AG08395 (cell line): ENCODE results near the gene FNDC3B.

ENCODE experiments used
- DNase-seq: peaks from one replicate; pipeline ENCODE4 v3.0.0; 2012; ENCODE audit warnings: mixed read lengths, low spot score

The FNDC3B gene

DNA sequence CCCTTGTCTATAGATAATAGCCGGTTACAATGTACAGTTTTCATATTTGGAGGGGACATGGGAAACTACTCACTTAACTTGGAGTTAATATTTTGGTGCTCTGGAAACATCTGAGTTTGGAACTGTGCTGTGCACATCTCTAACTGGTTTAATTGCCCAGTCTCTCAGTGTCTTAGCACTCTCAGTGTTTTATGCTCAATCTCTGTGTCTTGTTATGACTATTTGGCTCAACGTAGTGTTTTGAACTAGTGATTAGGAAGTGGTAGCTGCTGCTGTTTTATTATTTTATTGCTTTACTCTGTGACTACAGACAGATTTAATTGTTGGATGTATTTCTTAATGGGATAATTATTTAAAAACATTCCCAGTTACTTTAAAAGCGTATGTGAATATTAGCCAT is 17.0 kb downstream of the FNDC3B start:
- DNase-seq = no peak

GRCh38 chr3:172057059-172057458 is 17.7 kb downstream of the FNDC3B start:
- no peak for DNase-seq

DNA sequence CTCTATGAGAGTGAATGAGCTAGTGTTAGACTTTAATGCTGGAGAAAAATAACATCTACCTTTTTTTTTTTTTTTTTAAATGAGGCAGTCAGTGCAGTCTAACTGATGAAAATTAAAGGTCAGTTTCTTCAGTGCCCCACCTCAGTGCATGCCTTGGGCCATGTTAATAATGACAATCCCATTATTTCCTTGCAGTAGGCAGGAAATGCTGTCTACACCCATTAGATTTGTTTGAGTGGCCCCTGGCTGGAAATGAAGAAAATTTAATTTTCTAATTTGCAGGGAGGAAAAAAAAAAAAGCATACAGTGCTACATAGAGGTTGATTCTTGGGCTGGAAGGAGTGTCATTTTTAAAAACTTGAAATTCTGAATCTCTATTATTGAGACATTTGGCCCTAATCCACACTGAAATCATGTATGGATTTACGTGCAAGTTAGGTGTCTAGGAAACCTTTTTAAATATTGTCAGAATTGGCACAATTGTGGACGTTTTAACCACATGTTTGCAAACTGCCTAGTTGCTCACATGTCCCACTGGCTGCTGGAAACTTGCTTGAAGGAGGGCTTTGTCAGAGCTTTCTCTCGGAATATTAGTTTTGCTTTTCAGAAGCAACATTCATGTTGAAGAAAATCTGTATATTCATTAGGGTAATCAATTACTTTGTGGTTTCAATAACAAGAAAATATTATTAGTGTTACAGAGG is 18.4 kb downstream of the FNDC3B start:
- no peak for DNase-seq

DNA sequence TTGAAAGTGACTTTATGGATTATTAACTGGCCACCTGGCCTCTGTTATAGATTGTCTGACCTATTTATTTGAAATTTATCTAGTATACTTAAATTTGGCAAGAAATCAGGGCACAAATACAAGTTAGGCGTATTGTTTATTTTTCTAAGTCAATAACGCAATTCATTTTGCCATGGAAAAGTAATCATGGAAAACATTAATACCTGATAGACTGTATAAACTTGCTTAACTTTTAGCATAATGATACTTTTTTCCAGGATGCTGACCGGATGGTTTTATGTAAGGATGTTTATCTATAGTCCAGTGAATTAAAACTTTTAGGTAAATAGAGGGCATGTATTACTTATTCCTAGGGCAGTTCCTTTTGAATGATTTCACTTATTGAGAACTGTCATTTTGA is 20.2 kb downstream of the FNDC3B start:
- no peak for DNase-seq

GRCh38 chr3:172060234-172060633 is 20.9 kb downstream of the FNDC3B start:
- DNase-seq = no peak

DNA sequence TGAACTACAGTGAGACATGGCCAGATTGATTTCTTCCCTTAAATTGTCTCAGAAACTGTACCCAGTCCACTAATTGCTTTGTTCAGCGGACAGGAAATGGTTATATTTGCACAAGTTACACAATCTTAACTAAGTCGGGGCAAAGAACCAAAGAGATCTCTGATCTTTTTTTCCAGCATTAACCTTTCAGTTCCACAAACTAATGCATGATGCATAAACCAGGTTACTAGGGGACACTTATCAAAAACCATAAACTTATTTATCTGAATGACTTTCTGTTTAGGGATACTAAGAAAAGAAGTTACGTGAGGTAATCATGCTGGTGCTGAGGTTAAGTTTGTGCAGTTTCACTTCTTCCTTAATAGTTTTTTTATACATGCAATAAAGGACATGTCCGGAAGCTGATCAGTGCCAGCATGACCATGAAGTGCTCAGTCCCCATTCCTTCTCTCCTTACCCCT is 22.4 kb downstream of the FNDC3B start:
- peak; percentile 16 for DNase-seq

GRCh38 chr3:172062761-172063160 is 23.4 kb downstream of the FNDC3B start:
- DNase-seq = no peak

GRCh38 chr3:172063456-172064432 is 24.4 kb downstream of the FNDC3B start:
- no peak for DNase-seq

DNA sequence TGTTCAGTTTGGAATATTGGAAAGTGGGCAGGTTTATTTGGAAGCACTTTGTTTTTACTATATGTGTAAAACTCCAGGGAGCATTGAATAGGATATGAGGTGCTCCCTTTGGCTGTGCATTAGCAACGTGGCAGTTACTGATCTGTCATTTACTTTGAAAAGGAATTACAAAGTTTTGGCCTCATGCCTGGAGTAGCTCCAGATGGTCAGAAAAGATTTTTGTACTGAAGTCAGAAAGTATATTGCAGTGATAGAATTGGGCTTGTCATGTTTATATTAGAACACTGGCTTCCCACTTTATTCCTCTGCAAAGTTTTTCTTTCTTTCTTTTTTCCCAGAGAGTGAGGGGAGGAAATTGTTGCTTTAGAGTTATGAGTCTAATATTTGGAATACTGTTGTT is 26.1 kb downstream of the FNDC3B start:
- peak; percentile 14 for DNase-seq

DNA sequence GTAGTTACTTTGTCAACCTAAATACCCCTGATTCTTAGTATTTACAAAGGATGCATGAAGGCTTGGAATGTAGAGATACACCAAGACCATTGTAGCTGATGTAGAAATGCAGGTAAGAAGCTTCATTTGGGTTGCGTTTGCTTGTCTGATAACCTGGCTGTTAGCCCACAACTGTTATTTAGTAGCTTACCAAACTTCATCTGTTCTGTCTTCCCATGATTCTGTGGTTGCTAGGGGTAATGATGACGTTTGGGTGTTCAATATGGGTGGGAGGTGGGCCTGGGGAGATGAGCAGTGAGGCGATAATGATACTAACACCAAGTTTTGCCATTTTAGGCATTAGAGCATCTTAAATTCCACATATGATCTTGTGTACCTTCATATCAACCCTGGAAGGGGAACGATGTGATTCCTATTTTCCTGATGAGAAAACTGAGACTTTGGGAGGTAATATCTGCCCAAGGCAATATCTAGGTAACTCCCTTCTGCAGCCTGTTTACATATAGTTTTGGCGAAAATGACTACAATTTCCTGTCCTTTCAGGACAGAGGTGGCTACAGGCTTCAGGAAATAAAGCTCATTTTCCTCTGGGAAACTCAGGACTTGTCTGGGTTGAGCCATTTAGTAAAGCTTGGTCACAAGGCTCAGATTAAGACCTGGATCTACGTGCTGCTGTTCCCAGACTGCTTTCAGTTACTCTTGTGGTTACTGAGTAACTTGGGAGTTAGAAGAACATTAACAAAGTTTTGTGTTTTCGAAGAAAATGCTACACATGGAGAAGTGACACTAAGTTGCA is 26.8 kb downstream of the FNDC3B start:
- peak; percentile 30 for DNase-seq

- no peak for DNase-seq
Measured at GRCh38 chr3:172066880-172067796, 27.8 kb downstream of the FNDC3B start.

DNA sequence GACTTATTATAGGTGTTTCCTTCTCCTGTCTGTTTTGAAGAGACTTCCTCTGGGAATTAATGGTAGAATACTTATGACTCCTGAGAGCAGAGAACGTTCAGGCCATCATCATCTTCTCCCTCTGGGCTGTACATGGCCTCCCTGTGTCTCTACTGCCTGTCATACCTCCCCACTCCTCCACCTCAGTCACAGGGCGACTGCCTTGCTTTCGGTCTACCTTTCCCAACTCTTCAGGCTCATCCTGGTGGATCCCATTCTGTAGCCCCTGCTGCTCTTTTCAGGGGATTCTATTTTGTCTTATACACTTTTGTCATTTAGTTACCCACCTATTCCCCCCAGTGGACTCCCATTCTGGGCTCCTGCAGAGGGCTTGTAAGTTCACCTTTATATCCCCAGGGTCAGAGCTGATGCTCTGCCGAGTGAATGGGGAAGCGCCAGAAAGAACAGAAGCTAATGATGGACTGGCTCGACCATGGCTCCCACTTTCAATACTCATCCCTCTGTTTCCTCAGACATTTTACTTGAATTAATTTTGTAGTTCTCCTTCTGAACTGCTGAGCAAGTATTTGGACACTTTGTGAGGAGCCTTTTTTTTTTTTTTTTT is 28.6 kb downstream of the FNDC3B start:
- no peak for DNase-seq

DNA sequence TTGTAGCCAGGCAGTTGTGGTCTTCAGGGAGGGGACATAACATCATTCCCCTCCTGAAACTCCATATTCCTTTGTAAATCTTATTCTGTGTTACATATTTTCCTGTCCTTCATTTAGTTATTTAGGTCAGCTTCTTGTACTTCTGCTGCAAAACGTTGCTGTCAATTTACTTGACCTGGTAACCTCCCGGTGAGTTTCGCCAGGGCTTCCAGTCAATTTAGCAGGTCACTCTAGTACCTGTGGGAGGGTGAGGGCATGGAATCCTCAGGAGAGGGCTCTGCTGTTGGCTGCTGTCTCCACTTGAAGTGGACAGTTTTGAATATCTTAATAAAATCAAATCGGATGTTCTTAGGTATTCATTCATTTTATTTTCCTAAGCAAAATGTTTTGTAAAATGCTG is 29.6 kb downstream of the FNDC3B start:
- DNase-seq = no peak

DNA sequence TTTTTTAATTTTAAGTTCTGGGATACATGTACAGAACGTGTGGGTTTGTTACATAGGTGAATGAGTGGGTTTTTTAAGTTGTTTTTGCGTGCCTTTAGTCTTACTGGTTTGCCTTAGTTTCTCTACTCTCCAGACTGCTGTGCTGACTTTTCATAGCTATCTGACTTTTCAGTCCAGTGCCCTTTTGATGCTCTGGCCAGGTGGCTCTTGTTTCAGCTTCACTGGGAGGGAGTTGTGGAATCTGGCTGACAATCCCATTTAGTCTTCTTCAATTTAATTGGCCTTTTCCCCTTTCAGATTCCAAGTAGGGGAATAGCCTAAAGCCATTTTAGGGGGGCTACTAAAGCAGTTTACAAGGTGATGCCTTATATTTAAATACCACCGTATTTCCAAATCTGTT is 30.1 kb downstream of the FNDC3B start:
- no peak for DNase-seq

- no peak for DNase-seq
Measured at GRCh38 chr3:172070269-172070668, 30.9 kb downstream of the FNDC3B start.

- DNase-seq = no peak
Measured at GRCh38 chr3:172070802-172071201, 31.4 kb downstream of the FNDC3B start.

GRCh38 chr3:172071780-172072330 is 32.5 kb downstream of the FNDC3B start:
- DNase-seq = no peak

- DNase-seq = no peak
Measured at GRCh38 chr3:172072543-172072942, 33.2 kb downstream of the FNDC3B start.

DNA sequence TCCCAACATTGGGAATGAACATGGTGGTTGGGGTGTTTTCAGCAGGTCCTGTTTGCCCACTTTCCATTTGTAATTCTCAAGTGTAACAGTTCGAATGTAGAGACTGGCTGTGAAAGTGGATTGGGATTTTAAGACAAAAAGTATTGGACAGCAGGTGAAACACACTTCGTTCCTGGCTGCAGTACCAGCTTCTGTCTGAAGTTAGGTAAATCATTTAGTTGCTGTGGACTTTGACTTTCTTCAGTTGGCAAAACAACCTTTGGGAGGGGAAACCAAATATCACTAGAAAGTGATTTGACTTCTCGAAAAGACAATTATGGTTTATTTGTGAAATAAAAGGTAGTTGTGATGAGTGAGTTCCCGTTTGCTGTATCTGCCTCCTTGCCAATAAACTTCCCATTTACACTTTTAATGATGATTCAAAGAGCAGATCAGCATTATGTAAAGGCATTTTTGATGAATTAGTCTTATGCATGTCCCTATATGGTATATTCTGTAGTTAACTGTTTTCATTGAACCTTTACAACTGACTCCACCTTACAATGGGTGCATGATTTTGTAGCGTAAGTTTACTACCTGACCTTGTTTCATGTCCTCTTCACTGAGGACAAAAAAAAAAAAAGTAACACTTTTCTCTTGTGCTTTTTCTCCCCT is 34.0 kb downstream of the FNDC3B start:
- DNase-seq = no peak

DNA sequence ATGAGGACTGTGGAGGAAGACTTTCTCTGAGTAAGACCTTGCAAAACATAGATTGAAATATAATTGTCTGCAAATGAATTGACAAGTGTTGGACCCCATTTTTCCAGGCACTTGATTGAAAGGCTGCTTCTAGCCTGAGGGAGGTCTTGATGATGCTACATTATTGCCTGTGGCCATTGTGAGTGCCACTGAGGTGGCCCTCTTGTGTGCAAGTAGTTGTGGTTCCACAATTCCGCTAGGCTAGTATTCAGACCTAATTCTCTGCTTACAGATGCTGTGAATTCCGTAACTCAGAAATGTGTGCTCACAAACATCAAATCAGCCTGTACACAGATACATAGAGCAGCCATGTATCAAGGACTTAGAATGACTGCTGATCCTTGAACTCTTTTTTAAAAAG is 34.7 kb downstream of the FNDC3B start:
- no peak for DNase-seq
